ENCODE results near the gene SESN2.

GRCh38 chr1:28301368-28302174, 42.3 kb downstream of the SESN2 start:
- TF ChIP-seq POLR2A (IDR thresholded peaks at IDR 0.05), result no peak
- no peak for TF ChIP-seq CTCF (IDR thresholded peaks at IDR 0.05)

All from sigmoid colon (tissue), 3 donors.